Measurements from ENCODE around the gene FAM174C.

FAM174C gene

DNA sequence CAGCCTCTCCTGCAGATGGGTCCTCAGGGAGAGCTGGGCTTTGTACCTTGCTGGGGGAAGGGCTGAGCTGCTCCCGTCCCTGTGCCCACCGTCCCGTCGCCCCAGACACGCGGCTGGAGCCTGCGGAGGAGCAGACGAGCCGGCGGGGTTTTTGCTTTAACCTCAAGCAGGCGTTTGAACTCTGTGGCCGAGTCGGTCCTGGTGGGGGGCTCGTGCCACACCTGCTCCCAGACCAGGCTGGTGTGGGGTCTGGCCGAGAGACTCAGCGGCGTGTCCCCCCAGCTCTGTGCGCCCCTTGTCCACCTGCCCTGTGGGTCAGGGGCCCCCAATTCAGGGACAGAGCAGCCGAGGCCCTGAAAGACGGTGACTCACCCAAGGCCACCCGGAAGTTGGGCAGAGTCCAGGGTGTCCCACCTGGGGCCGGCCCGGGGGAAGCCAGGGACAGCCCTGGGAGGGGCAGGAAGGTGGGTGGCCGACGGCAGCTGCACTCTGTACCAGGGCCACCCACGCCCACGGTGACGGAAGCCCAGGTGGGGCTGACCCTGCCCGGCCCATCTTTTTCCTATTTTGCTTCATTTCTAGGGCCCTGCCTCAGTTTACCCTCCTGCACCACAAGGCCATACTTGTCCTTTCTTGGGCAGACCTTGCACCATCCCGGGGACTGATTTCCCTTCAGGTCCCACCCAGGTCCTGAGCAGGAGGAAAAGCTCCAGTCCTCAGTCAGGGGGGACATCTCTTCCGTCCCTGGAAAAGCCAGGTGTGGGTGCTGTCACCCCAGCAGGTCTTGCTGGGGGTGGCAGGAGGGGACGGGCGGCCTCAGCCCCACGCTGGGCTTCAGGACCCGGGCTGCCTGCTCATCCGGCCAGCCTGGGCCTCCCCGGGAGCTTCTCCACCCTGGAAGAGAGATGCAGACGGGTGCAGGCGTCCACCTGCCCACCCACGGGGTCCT is 15.6 kb downstream of the FAM174C start:
- TF ChIP-seq ZNF384 (IDR thresholded peaks at IDR 0.05) (no peak), L3MBTL2 (conservative IDR thresholded peaks at IDR 0.05) (no peak), FOXA1 (IDR thresholded peaks at IDR 0.05) (no peak), HDGF (IDR thresholded peaks at IDR 0.05; ENCODE audit: borderline replicate concordance) (no peak), LEF1 (IDR thresholded peaks at IDR 0.05; ENCODE audit: borderline replicate concordance) (no peak), CTBP1 (IDR thresholded peaks at IDR 0.05; ENCODE audit: borderline replicate concordance) (no peak), SUZ12 (IDR thresholded peaks at IDR 0.05) (no peak), BHLHE40 (IDR thresholded peaks at IDR 0.05; ENCODE audit: borderline replicate concordance) (no peak), NFRKB (IDR thresholded peaks at IDR 0.05) (no peak)
- TF ChIP-seq, protein P1, sequence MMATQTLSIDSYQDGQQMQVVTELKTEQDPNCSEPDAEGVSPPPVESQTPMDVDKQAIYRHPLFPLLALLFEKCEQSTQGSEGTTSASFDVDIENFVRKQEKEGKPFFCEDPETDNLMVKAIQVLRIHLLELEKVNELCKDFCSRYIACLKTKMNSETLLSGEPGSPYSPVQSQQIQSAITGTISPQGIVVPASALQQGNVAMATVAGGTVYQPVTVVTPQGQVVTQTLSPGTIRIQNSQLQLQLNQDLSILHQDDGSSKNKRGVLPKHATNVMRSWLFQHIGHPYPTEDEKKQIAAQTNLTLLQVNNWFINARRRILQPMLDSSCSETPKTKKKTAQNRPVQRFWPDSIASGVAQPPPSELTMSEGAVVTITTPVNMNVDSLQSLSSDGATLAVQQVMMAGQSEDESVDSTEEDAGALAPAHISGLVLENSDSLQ (IDR thresholded peaks at IDR 0.05): no peak
- CTCF ChIA-PET: interaction anchor here (0.6 kb wide), 1 partner anchor 24 kb away, joined by 3 read pairs; no protein-coding TSS in a partner anchor
- DNase-seq (ENCODE audit: extremely low spot score): no peak
- POLR2A ChIA-PET: interaction anchor here (0.6 to 1.2 kb wide), 4 partner anchors 14 to 22 kb away, joined by 3 to 4 read pairs (median 3); no protein-coding TSS in a partner anchor

DNA sequence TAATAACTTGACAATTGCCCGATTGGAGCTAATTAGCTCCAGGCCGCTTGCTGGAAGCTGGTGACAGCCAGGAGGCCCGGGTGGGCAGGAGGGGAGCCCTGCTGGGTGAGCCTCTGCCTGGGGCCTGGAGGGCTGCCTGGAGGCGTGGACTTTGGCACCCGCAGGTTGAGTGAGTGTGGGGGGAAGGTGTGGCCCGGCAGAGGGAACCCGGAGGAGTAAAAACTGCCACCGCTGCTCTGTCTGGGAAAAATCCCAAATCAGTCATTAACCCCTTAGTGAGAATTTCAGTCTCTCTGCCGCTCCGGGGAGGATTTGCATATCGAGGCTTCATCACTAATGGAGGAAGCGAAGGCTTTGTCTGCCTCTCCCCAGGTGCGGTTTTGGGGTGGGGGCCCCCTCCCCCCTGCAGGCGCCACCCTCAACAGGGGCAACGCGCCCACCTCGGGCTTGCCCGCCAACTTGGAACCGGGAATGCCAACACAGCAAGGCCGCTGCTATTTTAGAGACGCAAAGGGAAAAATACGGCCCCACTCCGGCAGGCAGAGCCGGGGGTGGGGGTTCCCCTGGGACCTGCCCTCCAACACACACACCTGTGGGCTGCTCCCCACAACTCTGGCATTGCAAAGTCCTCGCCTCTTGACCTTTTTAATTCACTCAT is 16.6 kb downstream of the FAM174C start:
- ChIA-PET CTCF (no interaction called here), POLR2A (interaction anchor here (1.2 kb wide), 1 partner anchor 14 kb away, joined by 3 read pairs; no protein-coding TSS in a partner anchor)
- DNase-seq (ENCODE audit: extremely low spot score): no peak
- TF ChIP-seq FOXA1 (IDR thresholded peaks at IDR 0.05) (no peak), FOXK2 (IDR thresholded peaks at IDR 0.05) (no peak), TARDBP (IDR thresholded peaks at IDR 0.05) (no peak), CTBP1 (IDR thresholded peaks at IDR 0.05; ENCODE audit: borderline replicate concordance) (no peak), LEF1 (IDR thresholded peaks at IDR 0.05; ENCODE audit: borderline replicate concordance) (no peak), SUZ12 (IDR thresholded peaks at IDR 0.05) (no peak), ZNF384 (IDR thresholded peaks at IDR 0.05) (no peak), L3MBTL2 (conservative IDR thresholded peaks at IDR 0.05) (no peak), BHLHE40 (IDR thresholded peaks at IDR 0.05; ENCODE audit: borderline replicate concordance) (no peak), ARNT (IDR thresholded peaks at IDR 0.05) (no peak), SP1 (IDR thresholded peaks at IDR 0.05) (no peak), FOXM1 (IDR thresholded peaks at IDR 0.05; ENCODE audit: borderline replicate concordance) (no peak), NFRKB (IDR thresholded peaks at IDR 0.05) (no peak), ELF4 (IDR thresholded peaks at IDR 0.05) (no peak), HDGF (IDR thresholded peaks at IDR 0.05; ENCODE audit: borderline replicate concordance) (no peak)
- TF ChIP-seq, protein P1 (IDR thresholded peaks at IDR 0.05): no peak

DNA sequence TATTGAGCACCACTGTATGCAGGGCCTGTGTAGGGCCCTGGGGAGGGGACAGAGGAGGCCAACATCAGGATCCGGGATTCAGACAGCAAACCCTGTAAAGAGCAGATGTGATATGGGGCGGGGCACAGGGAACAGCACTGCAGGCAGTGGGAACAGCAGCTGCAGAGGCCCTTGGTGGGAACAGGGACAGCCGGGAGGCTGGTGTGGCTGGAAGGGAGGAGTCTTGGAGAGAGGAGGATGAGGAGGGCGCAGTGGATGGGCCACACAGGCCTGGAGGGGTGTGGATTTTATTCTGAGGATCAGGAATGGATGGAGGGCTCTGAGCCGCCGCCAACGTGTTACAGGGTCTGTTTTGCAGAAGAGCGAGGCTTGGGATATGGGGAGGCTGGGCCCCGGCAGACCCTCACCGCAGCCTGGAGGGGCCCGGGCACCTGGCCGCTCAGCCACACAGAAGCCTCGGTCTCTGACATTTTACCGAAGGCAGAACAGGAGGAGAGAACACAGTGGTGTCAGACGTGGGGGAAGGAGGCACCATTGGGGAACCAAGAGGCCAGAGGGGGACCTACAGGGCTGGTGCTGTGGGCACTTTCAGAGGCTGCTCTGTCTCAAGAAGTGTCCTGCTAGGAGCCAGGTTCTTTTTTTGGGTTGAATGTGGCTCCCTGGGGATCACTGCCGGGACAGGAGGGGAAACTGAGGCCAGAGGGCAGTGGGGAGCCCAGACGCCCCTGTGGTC is 17.3 kb downstream of the FAM174C start:
- DNase-seq (ENCODE audit: extremely low spot score): no peak
- ChIA-PET POLR2A (no interaction called here), CTCF (no interaction called here)
- TF ChIP-seq ARNT (IDR thresholded peaks at IDR 0.05) (no peak), SP1 (IDR thresholded peaks at IDR 0.05) (no peak), HDGF (IDR thresholded peaks at IDR 0.05; ENCODE audit: borderline replicate concordance) (no peak), FOXA1 (IDR thresholded peaks at IDR 0.05) (no peak), L3MBTL2 (conservative IDR thresholded peaks at IDR 0.05) (no peak)
- TF ChIP-seq, protein P1 (IDR thresholded peaks at IDR 0.05): no peak

DNA sequence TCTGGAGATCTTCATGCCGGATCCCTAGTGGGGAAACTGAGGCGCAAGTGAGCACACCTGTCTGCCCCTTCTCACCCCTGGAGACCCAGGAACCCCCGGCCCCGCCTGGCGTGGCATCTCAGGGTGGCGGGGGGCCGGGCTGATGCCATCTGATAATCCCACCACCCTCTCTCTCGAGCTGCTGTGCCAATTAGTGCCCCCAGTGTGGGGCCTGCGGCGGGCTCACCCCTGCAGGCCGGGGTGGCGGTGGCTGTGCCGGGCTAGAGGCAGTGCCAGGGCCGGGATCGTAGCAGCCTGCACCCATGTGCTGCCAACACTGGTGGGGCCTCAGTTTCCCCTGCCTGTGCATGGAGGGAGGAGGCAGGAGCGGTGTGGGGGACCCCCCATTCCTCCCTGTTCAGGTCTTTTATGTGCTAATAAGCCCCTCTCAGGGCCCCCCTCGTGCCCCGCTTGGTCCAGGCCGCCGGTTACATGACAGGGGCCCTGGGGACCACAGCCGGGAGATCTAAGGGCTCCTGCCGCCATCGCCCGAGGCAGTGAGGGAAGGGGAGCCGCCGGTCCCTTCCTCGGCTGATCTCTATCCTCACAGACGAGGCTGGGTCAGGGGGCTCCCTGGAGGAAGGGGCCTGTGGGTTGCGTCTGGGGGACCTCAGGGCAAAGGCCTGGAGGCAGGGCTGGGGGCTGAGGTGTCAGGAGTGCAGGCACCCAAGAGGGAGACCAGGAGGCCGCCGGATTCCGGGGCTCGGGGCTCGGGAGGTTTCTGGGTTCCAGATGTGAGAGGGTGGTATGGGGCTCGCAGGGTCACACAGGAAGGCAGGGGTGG is 18.7 kb downstream of the FAM174C start:
- TF ChIP-seq, protein P1 (IDR thresholded peaks at IDR 0.05): no peak
- TF ChIP-seq NFRKB (IDR thresholded peaks at IDR 0.05) (no peak), LEF1 (IDR thresholded peaks at IDR 0.05; ENCODE audit: borderline replicate concordance) (no peak), FOXK2 (IDR thresholded peaks at IDR 0.05) (no peak), HDGF (IDR thresholded peaks at IDR 0.05; ENCODE audit: borderline replicate concordance) (no peak), FOXA1 (IDR thresholded peaks at IDR 0.05) (no peak), ZNF384 (IDR thresholded peaks at IDR 0.05) (no peak), ELF4 (IDR thresholded peaks at IDR 0.05) (no peak), TARDBP (IDR thresholded peaks at IDR 0.05) (no peak)
- CTCF ChIA-PET: no interaction called here
- no peak for DNase-seq (ENCODE audit: extremely low spot score)
- POLR2A ChIA-PET: no interaction called here
